Measurements from ENCODE around the gene PUSL1.

Gene PUSL1

DNA sequence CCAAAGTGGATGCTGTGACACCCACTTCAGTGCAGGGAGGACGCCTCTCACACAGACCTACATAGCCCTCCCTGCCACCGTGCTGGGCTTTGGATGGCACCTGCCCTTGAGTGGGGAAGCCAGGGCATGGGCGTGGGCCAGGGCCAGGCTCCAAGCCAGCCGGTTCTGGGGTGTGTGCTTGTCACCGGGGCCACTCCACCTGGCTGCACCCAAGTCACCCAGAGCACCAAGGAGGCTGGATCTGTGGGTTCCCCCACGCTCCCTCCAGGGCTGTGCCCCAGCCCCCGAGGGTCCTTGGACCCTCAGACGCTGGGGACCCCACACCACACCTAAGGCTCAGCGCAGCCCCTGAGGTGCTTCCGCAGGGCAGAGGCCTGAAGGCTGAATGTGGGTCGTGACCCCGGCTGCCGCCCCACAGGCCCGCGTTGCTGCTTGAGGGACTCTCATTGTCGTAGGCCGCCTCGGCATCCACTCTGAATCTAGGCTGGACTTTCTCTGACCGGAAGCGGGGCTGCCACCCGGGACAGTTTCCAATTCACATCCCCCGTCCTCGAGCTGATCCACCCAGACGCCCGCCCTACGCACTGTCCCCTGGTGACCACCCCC is 48.5 kb downstream of the PUSL1 start:
- DNase-seq = no peak

GRCh38 chr1:1357871-1358432 is 49.6 kb downstream of the PUSL1 start:
- DNase-seq = no peak

DNA sequence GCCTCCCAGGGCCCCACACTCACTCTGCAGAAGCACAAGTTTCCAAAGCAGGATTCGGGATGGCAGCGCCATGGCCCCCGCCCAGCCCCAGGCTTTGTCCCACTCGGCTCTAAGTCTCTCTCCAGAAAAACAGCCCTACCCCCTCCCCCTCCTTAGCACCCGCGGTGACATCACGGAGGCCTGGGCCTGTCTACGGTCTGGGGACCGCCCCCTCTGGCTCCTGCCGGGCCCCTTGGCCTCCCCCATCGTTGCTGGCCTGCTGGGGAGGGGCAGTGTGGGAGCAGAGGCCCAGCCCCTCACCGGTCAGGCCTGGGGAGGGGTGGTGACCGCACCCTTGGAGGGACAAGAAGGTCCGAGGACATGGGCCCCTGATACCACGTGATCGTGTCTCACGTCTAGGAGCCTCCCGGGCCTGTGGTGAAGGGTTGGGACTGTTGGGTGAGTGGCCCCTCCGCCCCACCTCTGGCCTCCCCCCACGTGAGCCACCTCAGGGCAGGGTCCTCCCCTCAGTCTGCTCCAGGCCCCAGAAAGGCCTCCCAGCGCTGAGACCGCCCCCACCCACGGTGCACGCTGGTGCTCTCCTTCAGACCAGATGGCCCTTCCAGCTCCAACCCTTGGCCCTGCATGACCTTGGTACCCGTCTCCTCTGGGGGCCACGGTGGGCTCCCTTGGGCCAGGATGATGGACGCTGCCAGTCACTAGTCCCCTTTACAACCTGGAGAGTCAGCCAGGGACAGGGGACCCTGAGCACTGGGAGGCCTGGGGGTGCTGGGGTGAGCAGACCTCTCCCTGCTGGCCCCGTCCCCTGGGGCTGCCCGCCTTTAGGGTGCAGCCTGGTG is 50.3 kb downstream of the PUSL1 start, which contains the start of gene MXRA8:
Gene MXRA8 (minus strand): TSS at position 123 of the 839 bp plus-strand sequence. CDS start 51 bp downstream, at position 72.
- no peak for DNase-seq

DNA sequence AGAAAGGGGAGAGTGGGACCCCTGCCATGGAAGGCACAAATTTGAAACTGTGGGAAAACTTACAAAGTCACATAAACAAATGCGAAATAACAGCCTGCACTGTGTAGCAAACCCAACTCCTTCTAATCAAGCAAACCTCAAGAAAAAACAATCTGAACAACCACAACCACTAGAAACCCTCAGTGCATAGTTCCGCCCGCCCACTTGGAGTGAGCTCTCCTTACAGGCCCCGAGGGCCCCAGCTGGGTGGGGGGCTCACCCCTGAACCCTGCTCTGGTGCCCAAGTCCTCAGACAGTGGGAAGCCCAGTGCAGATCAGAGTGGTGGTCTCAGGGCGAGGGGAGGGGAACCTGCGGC is 50.9 kb downstream of the PUSL1 start:
- DNase-seq = no peak

DNA sequence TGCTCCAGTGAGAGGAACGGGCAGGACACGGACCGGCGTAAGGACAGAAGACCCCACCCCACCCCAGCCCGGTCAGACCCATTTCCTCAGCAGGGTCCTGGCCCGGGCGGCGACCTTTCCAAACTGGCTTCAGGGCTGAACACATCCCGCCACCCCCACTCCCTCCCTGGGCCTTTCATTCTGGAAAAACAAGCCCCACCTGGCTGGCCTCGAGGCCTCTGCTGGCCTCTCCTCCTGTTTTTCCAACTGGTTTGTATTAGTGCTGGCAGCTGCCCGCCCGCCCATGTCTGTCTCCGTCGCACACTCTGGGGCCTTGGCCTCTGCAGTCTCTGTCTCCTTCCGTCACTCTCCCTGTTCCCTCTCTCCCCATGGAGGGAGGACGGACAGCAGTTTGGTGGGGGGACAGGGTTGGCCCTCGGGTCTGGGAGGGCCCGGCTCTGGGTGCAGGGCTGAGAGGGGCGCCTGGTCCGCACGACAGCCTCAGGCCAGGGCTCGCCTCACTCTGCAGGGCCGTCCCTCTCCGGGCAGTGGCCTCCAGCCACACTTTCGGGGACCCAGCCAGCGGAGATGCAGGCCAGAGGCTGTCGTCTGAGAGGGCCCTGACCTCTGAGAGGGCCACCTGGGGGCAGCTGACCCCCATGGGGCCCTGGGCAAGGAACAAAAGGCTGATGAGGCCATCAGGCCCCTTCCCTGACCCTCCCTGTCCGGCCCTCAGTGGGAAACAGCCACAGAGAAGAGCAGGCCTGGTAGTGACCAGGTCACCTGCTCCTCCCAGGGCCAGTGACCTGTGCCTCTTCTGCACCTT is 51.5 kb downstream of the PUSL1 start:
- DNase-seq = no peak

GRCh38 chr1:1360506-1361169 is 52.2 kb downstream of the PUSL1 start:
- DNase-seq = no peak
